Measurements from ENCODE around the gene NTMT1.
"Not testable (repeated sequence)": the region's sequence is repeated elsewhere in the genome, so short reads cannot be mapped to it uniquely, and the experiment has no call there.

Gene NTMT1

DNA sequence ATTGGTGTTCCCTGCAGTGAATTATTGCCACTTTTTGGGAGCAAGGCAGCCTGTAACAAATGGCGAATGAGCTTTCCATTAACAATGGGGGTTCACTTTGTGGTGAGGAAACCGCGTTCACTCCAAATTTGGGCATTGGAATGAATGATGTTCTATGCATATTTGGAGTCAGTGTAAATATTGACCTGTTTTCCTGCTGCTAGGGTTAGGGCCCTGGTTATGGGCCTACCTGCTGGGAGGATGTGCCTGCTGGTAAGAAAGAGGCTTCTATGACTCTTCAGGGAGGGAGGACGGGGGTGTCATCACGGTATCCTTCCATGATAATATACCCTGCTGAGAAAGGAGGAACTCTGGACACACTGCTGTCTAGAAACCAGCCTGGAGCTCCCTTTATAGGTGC is 34.0 kb upstream of the NTMT1 start:
- TF ChIP-seq, protein P1, sequence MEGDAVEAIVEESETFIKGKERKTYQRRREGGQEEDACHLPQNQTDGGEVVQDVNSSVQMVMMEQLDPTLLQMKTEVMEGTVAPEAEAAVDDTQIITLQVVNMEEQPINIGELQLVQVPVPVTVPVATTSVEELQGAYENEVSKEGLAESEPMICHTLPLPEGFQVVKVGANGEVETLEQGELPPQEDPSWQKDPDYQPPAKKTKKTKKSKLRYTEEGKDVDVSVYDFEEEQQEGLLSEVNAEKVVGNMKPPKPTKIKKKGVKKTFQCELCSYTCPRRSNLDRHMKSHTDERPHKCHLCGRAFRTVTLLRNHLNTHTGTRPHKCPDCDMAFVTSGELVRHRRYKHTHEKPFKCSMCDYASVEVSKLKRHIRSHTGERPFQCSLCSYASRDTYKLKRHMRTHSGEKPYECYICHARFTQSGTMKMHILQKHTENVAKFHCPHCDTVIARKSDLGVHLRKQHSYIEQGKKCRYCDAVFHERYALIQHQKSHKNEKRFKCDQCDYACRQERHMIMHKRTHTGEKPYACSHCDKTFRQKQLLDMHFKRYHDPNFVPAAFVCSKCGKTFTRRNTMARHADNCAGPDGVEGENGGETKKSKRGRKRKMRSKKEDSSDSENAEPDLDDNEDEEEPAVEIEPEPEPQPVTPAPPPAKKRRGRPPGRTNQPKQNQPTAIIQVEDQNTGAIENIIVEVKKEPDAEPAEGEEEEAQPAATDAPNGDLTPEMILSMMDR (IDR thresholded peaks at IDR 0.05), result no peak
- no peak for TF ChIP-seq ZFX (IDR thresholded peaks at IDR 0.05; ENCODE audit: borderline replicate concordance)
- H3K27ac ChIP-seq, result no peak overlapping the region

DNA sequence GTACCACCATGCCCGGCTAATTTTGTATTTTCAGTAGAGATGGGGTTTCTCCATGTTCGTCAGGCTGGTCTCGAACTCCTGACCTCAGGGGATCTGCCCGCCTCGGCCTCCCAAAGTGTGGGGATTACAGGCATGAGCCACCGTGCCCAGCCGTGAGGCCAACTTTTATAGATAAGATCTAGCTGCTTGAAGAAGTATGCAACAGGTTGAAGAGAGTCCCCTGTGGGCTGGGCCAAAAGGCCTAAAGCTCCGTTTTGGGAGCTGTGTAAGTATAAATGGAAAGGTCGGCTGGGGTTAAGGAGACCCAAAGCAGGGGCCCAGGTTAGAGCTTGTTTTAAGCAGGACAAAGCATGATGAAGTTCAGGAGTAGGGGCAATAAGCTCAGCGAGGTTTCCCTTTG is 33.2 kb upstream of the NTMT1 start:
- not testable (repeated sequence) for H3K27ac ChIP-seq

DNA sequence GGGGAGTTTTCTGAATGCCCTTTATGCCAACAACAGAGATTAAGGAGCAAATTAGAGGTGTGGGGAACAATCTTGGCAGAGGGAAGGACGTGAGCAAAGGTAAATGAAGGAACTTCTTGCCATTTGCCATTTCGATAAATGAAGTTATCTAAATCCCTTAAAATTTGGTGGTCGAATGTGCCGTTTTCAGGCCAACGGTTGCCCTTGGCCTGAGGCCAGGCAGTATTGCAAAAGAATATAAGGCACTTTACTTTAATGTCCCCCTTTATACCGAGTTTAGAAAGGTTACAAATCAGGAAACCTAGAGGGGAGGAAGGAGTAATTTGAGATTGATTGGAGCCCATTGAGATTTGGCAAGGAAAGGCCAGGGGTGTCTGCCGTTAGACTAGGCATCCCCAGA is 31.3 kb upstream of the NTMT1 start:
- H3K27ac ChIP-seq, result no peak overlapping the region
- TF ChIP-seq, protein P1 (IDR thresholded peaks at IDR 0.05), result no peak
- TF ChIP-seq ZFX (IDR thresholded peaks at IDR 0.05; ENCODE audit: borderline replicate concordance), result no peak

DNA sequence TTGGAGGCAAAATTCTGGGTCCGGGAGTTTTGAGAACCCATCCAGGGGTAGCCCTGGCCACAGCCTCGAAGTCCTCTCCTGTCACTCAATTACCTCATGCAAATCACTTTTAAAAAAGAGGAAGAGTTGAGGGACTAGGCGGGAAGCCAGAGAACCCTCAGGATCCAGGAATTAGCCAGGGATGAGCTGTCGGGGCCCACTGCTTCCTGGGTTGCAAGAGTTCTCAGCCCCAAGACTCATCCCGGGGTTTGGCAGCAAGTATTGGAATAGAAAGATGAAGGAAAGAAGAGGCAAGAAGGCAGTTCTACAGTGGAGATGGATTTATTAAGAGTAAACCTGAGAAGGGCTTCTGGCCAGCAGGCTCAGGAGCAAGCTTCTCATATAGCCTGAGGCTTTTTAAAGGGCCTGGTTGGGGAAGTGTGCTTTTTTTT is 30.6 kb upstream of the NTMT1 start:
- no peak for TF ChIP-seq ZFX (IDR thresholded peaks at IDR 0.05; ENCODE audit: borderline replicate concordance)
- TF ChIP-seq, protein P1 (IDR thresholded peaks at IDR 0.05), result no peak

DNA sequence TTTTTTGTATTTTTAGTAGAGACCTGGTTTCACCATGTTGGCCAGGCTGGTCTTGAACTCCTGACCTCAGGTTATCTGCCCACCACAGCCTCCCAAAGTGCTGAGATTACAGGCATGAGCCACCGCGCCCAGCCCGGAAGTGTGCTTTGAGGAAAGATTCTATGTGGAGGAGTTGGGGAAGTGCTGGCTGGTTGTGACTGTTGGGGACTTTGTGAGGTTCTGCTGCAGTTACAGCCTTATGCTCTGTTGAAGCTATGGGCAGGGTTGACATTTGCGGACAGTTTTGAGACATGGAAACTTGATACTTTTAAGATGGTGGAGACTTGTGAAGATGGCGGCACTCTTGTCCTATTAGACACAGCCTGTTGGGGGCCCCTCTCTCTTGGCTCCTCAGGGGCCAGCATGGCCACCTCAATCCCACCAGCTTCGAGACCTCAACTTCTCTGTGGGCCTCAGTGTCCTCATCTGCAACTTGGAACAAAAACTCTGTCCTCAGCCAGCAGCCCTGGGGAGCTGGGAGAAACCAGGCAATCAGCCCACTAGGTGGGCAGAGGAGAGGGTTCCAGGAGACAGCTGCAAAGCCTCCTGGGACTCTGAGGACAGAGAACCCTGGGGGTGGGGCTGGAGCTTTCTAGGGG is 29.9 kb upstream of the NTMT1 start:
- TF ChIP-seq ZFX (IDR thresholded peaks at IDR 0.05; ENCODE audit: borderline replicate concordance), result no peak
- TF ChIP-seq, protein P1 (IDR thresholded peaks at IDR 0.05), result no peak
- H3K27ac ChIP-seq, result peak overlapping the region; percentile 88

More for the DNA sequence above, 30.6 kb upstream of the NTMT1 start:
- H3K27ac ChIP-seq, result peak overlapping the region; percentile 88

DNA sequence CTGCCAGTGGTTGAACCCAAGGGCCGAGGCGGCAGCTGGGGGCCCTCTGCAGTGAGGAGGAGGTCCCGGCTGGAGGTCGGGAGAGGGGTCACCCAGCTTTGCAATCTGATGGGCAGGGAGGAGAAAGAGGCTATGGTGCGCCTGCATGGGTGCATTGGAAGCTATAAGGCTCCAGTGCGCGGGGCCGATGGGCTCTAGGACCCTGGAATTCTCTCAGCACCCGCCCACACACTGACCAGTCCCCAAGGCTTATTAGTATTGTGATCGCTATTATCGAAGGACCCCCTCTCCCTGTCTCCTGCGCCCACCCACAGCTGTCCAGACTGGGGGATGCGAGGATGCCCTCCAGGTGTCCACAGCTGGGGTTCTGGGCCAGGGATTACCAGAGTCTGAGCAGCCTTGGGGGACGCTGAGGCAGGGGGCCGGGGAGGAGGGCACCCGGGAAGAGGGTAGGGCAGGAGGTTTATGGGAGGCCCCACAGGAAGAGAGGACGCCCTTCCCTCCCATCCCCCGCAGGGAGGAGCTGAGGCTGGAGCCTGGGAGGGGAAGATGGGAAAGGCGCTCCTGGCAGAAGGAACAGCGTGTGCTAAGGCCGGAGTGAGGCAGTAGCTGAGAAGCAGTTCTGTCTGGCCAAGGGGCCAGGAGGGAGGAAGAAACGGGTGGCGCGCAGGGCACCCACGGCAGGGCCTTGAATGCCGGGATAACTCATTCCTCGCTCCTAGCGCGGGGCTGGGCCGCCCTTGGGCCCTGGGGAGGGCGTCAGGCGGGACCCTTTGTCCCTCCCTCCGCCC is 29.2 kb upstream of the NTMT1 start:
- H3K27ac ChIP-seq, result peak overlapping the region; percentile 88
- no peak for TF ChIP-seq ZFX (IDR thresholded peaks at IDR 0.05; ENCODE audit: borderline replicate concordance)
- TF ChIP-seq, protein P1 (IDR thresholded peaks at IDR 0.05), result no peak

DNA sequence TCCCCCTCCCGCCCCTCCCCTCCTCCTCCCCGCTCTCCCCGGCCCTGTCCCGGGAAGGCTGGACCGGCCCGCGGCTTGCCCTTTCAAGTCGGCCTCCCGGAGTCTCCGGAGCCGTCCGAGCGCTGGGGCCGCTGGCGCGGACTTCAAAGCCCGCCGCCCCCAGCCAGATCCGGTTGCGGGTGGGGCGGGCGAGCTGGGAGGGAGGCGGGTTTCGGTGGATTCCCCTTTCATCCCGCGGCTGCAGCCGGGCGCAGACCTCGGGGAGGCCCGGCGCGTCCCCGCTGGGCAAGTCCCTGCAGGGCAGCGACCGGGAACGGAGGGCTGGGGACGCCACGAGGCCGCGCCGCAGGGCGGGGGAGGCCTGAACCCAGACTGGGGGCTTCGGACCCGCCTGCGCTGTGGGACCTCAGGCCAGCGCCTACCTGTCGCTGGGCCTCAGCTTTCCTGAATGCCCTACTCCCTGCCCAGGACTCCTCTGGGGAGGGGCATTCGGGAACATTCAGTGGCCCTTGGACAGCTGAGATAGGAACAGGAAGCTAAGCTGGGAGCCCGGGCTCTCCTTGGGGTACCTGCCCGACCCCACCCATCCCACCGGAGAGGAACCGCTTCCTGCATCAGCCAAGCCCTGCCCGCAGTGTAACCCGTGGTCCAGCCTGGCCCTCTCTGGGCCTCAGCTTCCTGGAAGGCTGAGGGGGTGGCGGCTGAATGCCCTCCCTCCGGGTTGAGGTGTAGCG is 28.4 kb upstream of the NTMT1 start:
- TF ChIP-seq, protein P1 (IDR thresholded peaks at IDR 0.05), result no peak
- H3K27ac ChIP-seq, result peak overlapping the region; percentile 88
